Cardiac muscle cell (in vitro differentiated cells and primary cell): ENCODE data around the gene MYCBP2. TPM values are rescaled to one million over a fixed set of nuclear protein-coding genes. Genes with fewer than 3 reads are reported as not detected.
"Not testable (repeated sequence)": the region's sequence is repeated elsewhere in the genome, so short reads cannot be mapped to it uniquely, and the experiment has no call there.

ENCODE experiments used
- DNase-seq, 2 donors: peaks; one replicate each; pipeline versions ENCODE4 v3.0.0 to v3.0.0-alpha.2; 2010 to 2017; ENCODE audit warnings: low read depth in 1 of 2, low spot score in 1 of 2
- H3K27ac ChIP-seq: fragments of 200-600 bp; sonication (generic); 2 replicates; pipeline ENCODE4 v1.5.1; 2016
- H3K27me3 ChIP-seq: fragments of 200-600 bp; sonication (generic); 2 replicates; pipeline ENCODE4 v1.6.0; 2016; ENCODE audit warnings: control low read depth
- H3K36me3 ChIP-seq: fragments of 200-600 bp; sonication (generic); 2 replicates; pipeline ENCODE4 v1.5.1; 2016; ENCODE audit warnings: control low read depth
- H3K4me1 ChIP-seq: fragments of 200-600 bp; sonication (generic); 2 replicates; pipeline ENCODE4 v1.8.1; 2017; ENCODE audit warnings: low read depth, mild to moderate bottlenecking, mixed run types
- H3K4me3 ChIP-seq: fragments of 200-600 bp; sonication (generic); 2 replicates; pipeline ENCODE4 v1.5.1; 2016; ENCODE audit warnings: mild to moderate bottlenecking
- H3K9me3 ChIP-seq: fragments of 200-600 bp; sonication (generic); 2 replicates; pipeline ENCODE4 v1.5.1; 2017; ENCODE audit warnings: low read depth, mild to moderate bottlenecking, control low read depth
- polyA plus RNA-seq: library from polyadenylated mRNA; unstranded; fragments of >200 nt; fragmentation: Nextera tagmentation; extraction: Ambion mirVana; gene quantifications from 2 replicates; pipeline ENCODE4 v1.2.1, GENCODE V29; 2016
- total RNA-seq: library from RNA; depleted of rRNA; stranded (reverse); fragments of >200 nt; gene quantifications from 2 replicates; pipeline ENCODE4 v1.2.3, GENCODE V29; 2016
- TF ChIP-seq, protein P1 (sequence below): IDR thresholded peaks from 2 replicates; pipeline ENCODE4 v1.5.1; 2012; ENCODE audit warnings: low read depth, mild to moderate bottlenecking, low read length

The MYCBP2 gene
- total and polyA plus RNA-seq, 2 experiments from 2014 or later = 19.8 to 51.1 TPM

DNA sequence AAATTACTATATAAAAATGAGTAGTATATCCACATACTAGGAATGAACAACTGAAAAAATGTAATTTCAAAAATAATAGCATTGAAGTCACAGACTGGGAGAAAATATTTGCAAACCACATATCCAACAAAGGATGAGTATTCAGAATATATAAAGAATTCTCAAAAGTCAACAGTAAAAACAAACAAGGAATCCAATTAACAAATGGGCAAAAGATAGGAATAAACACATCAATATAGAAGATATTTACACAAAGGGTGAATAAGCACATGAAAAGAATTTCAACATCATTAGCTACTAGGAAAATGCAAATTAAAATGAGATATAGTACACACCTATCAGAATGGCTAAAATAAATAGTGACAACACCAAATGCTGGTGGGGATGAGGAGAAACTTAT, 37.0 kb downstream of the MYCBP2 start:
- no peaks in the 10 kb centered on the region for H3K9me3 ChIP-seq
- no peak overlapping the region for H3K4me3 ChIP-seq
- DNase-seq = no peak
- H3K27ac ChIP-seq = no peak overlapping the region
- H3K27me3 ChIP-seq = no peaks in the 10 kb centered on the region
- TF ChIP-seq, protein P1, sequence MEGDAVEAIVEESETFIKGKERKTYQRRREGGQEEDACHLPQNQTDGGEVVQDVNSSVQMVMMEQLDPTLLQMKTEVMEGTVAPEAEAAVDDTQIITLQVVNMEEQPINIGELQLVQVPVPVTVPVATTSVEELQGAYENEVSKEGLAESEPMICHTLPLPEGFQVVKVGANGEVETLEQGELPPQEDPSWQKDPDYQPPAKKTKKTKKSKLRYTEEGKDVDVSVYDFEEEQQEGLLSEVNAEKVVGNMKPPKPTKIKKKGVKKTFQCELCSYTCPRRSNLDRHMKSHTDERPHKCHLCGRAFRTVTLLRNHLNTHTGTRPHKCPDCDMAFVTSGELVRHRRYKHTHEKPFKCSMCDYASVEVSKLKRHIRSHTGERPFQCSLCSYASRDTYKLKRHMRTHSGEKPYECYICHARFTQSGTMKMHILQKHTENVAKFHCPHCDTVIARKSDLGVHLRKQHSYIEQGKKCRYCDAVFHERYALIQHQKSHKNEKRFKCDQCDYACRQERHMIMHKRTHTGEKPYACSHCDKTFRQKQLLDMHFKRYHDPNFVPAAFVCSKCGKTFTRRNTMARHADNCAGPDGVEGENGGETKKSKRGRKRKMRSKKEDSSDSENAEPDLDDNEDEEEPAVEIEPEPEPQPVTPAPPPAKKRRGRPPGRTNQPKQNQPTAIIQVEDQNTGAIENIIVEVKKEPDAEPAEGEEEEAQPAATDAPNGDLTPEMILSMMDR = no peak
- no peaks in the 10 kb centered on the region for H3K36me3 ChIP-seq
- H3K4me1 ChIP-seq = no peaks in the 10 kb centered on the region

DNA sequence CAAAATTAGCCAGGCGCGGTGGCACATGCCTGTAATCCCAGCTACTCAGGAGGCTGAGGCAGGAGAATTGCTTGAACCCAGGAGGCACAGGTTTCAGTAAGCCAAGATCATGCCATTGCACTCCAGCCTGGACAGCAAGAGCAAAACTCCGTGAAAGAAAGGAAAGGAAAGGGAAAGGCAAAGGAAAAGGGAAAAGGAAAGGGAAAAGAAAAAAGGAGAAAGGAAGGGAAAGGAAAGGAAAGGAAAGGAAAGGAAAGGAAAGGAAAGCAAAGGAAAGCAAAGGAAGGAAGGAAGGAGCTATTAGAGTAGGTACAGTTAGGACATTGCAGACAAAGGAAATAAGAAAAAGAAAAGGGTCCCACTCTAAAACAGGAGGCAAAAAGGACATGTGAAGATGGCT, 41.3 kb downstream of the MYCBP2 start:
- H3K9me3 ChIP-seq, DNase-seq, H3K36me3 ChIP-seq, H3K27ac ChIP-seq, H3K27me3 ChIP-seq, H3K4me1 ChIP-seq, H3K4me3 ChIP-seq: not testable (repeated sequence)

DNA sequence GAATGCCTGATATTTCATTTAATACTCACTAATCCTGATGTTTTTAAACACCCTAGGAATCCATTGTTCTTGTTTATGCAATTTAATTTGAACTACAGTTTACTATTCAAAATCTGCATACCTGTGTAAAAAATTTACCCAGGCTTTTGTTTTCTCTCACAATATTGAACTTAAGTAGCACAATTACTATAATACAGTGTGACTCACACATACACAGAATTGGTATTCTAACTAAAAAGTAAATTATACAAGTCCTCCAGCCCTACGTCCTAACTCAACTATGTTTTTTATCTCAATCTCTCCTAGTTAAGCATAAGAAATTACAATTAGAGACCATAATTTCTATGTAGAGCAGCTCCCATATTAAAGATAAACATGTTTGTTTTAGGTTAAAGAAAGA, 41.8 kb downstream of the MYCBP2 start:
- H3K27ac ChIP-seq = no peak overlapping the region

DNA sequence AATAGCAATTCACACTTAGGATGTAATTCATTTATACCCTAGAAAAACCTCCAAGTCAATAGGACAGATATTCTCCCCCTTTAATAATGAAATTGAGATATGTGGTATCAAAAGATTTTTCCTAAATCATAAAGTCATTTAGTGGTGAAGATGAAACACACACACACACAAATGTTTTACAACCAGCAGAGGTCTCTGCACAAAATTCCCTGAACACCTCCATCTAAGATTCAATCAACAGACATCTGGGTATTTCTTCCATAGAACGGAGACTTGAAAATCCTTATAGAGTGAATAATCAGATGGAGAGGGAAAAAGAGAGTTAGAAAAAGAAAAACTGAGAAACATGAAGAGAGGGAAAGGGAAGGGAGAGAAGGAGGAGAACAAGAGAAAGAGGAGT, 52.8 kb downstream of the MYCBP2 start:
- Histone ChIP-seq H3K4me1 (no peaks in the 10 kb centered on the region), H3K9me3 (no peaks in the 10 kb centered on the region), H3K36me3 (peaks cover 19% of the 10 kb centered on the region), H3K27me3 (no peaks in the 10 kb centered on the region), H3K4me3 (no peak overlapping the region), H3K27ac (no peak overlapping the region)
- DNase-seq = no peak
- TF ChIP-seq, protein P1 = no peak

More for the DNA sequence above, 41.8 kb downstream of the MYCBP2 start:
- no peaks in the 10 kb centered on the region for H3K36me3 ChIP-seq
- TF ChIP-seq, protein P1 = no peak
- H3K27me3 ChIP-seq = no peaks in the 10 kb centered on the region
- H3K9me3 ChIP-seq = no peaks in the 10 kb centered on the region
- DNase-seq = no peak
- H3K4me3 ChIP-seq = no peak overlapping the region
- H3K4me1 ChIP-seq = no peaks in the 10 kb centered on the region

DNA sequence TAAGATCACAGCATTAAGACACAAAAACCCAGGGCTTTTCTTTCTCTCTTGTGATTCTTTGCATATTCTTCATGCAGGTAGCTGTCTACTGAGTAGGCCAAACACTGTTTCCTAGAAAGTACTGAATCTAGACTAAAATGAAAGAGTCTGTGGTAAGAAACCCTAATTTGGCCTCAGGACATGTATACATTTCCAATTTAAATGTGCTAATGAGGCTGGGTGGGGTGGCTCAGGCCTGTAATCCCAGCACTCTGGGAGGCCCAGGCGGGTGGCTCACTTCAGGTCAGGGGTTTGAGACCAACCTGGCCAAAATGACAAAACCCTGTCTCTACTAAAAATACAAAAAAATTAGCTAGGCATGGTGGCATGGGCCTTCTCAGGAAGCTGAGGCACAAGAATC, 57.8 kb downstream of the MYCBP2 start:
- Histone ChIP-seq H3K27me3 (no peaks in the 10 kb centered on the region), H3K4me1 (no peaks in the 10 kb centered on the region), H3K4me3 (no peak overlapping the region), H3K9me3 (no peaks in the 10 kb centered on the region), H3K36me3 (peaks cover 31% of the 10 kb centered on the region), H3K27ac (no peak overlapping the region)
- DNase-seq = no peak
- TF ChIP-seq, protein P1 = no peak

DNA sequence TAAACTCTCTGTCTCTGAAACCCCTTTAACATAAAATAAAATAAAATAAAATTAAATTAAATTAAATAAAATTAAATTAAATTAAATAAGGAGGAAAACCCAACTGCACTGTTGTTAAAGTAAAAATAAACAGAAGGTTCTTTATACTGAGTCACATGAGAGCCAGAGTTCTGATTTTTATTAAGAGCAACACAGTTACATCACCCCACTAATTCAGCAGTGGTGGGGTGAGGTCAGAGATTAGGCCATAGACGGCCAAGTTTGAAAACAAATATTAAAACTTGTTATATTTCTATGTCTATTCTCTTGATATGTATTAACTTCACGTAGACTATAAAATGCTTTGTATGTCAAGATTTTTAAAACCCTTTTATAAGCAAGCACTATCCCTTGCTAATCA, 59.5 kb downstream of the MYCBP2 start:
- Histone ChIP-seq H3K27me3 (no peaks in the 10 kb centered on the region), H3K9me3 (no peaks in the 10 kb centered on the region), H3K4me3 (no peak overlapping the region), H3K36me3 (peaks cover 38% of the 10 kb centered on the region), H3K4me1 (no peaks in the 10 kb centered on the region), H3K27ac (no peak overlapping the region)
- peak in 1 of 2 donors; percentile 6 for DNase-seq
- TF ChIP-seq, protein P1 = no peak
